ENCODE data around the gene GIT2. TPM values are rescaled to one million over a fixed set of nuclear protein-coding genes. Genes with fewer than 3 reads are reported as not detected.

GIT2 gene
- total RNA-seq, 3 donors from 2014 or later, result 33.3 to 46.2 (median 39.6) TPM

GRCh38 chr12:109981311-109981710 is 14.9 kb downstream of the GIT2 start:
- ATAC-seq (no peak), DNase-seq (no peak)
- TF ChIP-seq CTCF (IDR thresholded peaks at IDR 0.05), result no peak
- Histone ChIP-seq H3K4me1 (ENCODE audit: low read depth) (no peaks in the 10 kb centered on the region), H3K36me3 (ENCODE audit: low read depth) (peaks cover 5% of the 10 kb centered on the region), H3K9me3 (no peaks in the 10 kb centered on the region), H3K4me3 (no peak overlapping the region)
- intact Hi-C loops (cut with DNase I, micrococcal nuclease), result no loop called here

DNA sequence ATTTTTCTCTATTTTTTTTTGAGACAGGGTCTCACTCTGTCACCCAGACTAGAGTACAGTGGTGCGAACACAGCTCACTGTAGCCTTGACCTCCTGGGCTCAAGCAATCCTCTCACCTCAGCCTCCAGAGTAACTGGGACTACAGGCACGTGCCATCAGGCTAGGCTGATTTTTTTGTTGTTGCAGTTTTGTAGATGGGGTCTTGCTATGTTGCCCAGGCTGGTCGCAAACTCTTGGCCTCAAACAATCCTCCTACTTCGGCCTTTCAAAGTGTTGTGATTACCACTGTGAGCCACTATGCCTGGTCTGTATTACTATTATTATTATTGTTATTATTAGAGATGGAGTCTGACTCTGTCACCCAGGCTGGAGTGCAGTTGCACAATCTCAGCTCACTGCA is 23.3 kb downstream of the GIT2 start:
- TF ChIP-seq CTCF (IDR thresholded peaks at IDR 0.05), result no peak
- Histone ChIP-seq H3K9me3 (no peaks in the 10 kb centered on the region), H3K36me3 (ENCODE audit: low read depth) (no peaks in the 10 kb centered on the region), H3K4me3 (no peak overlapping the region), H3K4me1 (ENCODE audit: low read depth) (peaks cover 8% of the 10 kb centered on the region)
- intact Hi-C loops (cut with DNase I, micrococcal nuclease), result no loop called here
- DNase-seq (no peak), ATAC-seq (peak; percentile 26)

GRCh38 chr12:109968801-109969200 is 27.4 kb downstream of the GIT2 start:
- no peak for DNase-seq
- no peak for TF ChIP-seq CTCF (IDR thresholded peaks at IDR 0.05)
- H3K4me1 ChIP-seq (ENCODE audit: low read depth), result peaks cover 8% of the 10 kb centered on the region
- intact Hi-C loops (cut with DNase I, micrococcal nuclease), result no loop called here
- H3K9me3 ChIP-seq, result no peaks in the 10 kb centered on the region
- H3K36me3 ChIP-seq (ENCODE audit: low read depth), result no peaks in the 10 kb centered on the region
- H3K4me3 ChIP-seq, result no peak overlapping the region
- no peak for ATAC-seq

GRCh38 chr12:109968032-109968420 is 28.1 kb downstream of the GIT2 start:
- H3K9me3 ChIP-seq, result no peaks in the 10 kb centered on the region
- intact Hi-C loops (cut with DNase I, micrococcal nuclease), result no loop called here
- ATAC-seq (no peak), DNase-seq (no peak)
- H3K4me3 ChIP-seq, result no peak overlapping the region
- H3K4me1 ChIP-seq (ENCODE audit: low read depth), result peaks cover 4% of the 10 kb centered on the region
- H3K36me3 ChIP-seq (ENCODE audit: low read depth), result no peaks in the 10 kb centered on the region
- no peak for TF ChIP-seq CTCF (IDR thresholded peaks at IDR 0.05)

- no peaks in the 10 kb centered on the region for H3K36me3 ChIP-seq (ENCODE audit: low read depth)
- intact Hi-C loops (cut with DNase I, micrococcal nuclease), result no loop called here
- H3K4me1 ChIP-seq (ENCODE audit: low read depth), result no peaks in the 10 kb centered on the region
- DNase-seq (no peak), ATAC-seq (no peak)
- H3K4me3 ChIP-seq, result no peak overlapping the region
- no peak for TF ChIP-seq CTCF (IDR thresholded peaks at IDR 0.05)
- no peaks in the 10 kb centered on the region for H3K9me3 ChIP-seq
Observed at GRCh38 chr12:109967383-109968031, 28.7 kb downstream of the GIT2 start.

DNA sequence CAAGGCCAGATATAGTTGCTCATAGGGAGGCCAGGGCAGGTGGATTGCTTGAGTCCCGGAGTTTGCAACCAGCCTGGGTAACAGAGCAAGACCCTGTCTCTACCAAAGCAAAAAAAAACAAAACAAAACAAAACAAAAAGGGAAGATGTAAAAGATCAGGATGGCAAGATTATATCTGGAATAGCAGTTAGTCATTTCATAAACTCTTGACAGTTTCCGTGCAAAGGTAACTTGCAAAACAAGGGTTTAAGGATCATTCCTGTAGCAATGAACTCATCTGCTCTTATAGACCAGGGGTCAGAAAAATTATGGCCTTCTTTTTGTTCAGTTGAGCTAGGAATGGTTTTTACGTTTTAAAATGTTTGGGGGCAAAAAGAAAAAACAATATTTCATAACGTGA is 29.6 kb downstream of the GIT2 start:
- intact Hi-C loops (cut with DNase I, micrococcal nuclease), result no loop called here
- Histone ChIP-seq H3K36me3 (ENCODE audit: low read depth) (no peaks in the 10 kb centered on the region), H3K9me3 (no peaks in the 10 kb centered on the region), H3K4me1 (ENCODE audit: low read depth) (no peaks in the 10 kb centered on the region), H3K4me3 (no peak overlapping the region)
- DNase-seq (no peak), ATAC-seq (no peak)
- no peak for TF ChIP-seq CTCF (IDR thresholded peaks at IDR 0.05)
